ENCODE data around the gene SLBP. TPM values are rescaled to one million over a fixed set of nuclear protein-coding genes. Genes with fewer than 3 reads are reported as not detected.

The SLBP gene
- total RNA-seq, 3 donors from 2014 or later, result 21.9 to 31.7 (median 30.6) TPM

DNA sequence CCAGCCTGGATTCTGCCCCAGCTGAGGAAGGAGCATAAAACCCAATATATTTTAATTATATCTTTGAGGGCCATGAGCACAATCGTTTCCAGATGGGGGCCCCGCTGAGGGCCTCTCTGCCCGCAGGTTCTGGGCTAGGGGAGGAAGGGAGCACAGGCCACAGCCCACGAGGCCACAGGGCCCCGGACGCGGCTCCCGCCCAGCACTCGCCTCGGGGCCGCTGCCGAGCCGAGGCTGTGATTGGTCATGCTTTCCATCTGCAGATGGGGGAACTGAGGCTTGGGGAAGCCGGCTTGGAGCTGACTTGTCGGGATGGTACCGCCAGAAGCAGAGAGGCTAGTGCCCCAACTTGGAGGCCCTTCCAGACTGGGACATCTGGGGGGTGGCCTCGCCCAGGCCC is 43.2 kb upstream of the SLBP start:
- H3K9me3 ChIP-seq, result no peaks in the 10 kb centered on the region
- no peaks in the 10 kb centered on the region for H3K36me3 ChIP-seq (ENCODE audit: low read depth)
- TF ChIP-seq, protein P1, sequence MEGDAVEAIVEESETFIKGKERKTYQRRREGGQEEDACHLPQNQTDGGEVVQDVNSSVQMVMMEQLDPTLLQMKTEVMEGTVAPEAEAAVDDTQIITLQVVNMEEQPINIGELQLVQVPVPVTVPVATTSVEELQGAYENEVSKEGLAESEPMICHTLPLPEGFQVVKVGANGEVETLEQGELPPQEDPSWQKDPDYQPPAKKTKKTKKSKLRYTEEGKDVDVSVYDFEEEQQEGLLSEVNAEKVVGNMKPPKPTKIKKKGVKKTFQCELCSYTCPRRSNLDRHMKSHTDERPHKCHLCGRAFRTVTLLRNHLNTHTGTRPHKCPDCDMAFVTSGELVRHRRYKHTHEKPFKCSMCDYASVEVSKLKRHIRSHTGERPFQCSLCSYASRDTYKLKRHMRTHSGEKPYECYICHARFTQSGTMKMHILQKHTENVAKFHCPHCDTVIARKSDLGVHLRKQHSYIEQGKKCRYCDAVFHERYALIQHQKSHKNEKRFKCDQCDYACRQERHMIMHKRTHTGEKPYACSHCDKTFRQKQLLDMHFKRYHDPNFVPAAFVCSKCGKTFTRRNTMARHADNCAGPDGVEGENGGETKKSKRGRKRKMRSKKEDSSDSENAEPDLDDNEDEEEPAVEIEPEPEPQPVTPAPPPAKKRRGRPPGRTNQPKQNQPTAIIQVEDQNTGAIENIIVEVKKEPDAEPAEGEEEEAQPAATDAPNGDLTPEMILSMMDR (IDR thresholded peaks at IDR 0.05), result no peak
- peaks cover 6% of the 10 kb centered on the region for H3K4me1 ChIP-seq (ENCODE audit: low read depth)
- DNase-seq, result no peak
- no peak overlapping the region for H3K4me3 ChIP-seq
- ATAC-seq, result no peak
- intact Hi-C loops (cut with DNase I, micrococcal nuclease), result loop anchor here in 1 of 2 donors (10.0 kb wide), 1 partner anchor 50 kb away; no protein-coding TSS in a partner anchor

DNA sequence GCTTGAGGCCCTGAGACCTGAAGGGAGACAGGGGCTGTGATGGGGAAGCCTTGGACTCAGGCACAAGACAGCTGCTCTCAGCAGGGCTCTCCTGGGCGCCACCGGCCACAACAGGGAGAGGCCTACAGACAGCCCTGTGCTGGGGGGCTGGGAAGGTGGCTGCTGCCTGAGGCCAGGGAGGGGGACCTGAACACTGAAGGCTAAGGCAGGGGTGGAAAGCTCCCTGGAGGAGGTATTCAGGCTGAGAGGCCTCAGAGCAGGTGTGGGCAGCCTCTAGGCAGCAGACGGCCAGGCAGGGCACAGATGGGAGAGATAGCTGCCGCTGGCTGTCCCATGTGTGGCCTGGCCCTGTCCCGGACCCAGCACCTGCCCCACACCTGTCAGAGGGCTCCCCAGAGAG is 42.2 kb upstream of the SLBP start:
- Histone ChIP-seq H3K4me1 (ENCODE audit: low read depth) (peaks cover 6% of the 10 kb centered on the region), H3K9me3 (no peaks in the 10 kb centered on the region), H3K36me3 (ENCODE audit: low read depth) (no peaks in the 10 kb centered on the region), H3K4me3 (no peak overlapping the region)
- no peak for DNase-seq
- TF ChIP-seq, protein P1 (IDR thresholded peaks at IDR 0.05), result no peak
- ATAC-seq, result no peak
- intact Hi-C loops (cut with DNase I, micrococcal nuclease), result loop anchor here in 1 of 2 donors (10.0 kb wide), 1 partner anchor 50 kb away; no protein-coding TSS in a partner anchor

DNA sequence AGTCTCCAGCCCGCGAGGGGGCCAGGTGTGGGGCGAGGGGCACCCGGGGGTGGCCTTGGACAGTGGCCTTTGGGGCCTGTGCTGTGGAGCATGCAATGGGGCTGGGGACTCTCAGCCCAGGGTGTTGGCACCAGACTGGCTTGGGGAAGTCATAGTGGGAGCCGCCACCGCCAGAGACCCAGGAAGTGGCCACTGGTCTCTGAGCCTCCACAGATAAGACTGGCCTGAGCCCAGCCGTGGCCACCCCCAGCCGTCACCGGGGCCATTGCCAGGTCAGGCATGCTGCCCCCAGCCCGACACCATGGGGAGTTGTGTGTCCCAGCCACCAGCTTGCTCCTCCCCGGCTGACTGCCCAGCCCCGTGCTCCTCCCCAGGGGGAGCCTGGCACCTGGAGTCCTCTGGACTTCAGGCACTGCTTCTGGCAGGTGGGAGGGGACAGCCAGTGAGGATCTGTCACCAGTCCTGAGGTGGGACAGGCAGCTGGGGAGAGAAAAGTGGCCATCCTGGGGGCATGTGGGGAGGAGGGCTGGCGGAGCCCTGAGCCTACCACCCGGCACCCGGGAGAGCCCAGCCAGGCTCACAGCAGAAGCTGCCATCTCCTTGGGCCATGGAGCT is 41.7 kb upstream of the SLBP start:
- intact Hi-C loops (cut with DNase I, micrococcal nuclease), result loop anchor here in 1 of 2 donors (10.0 kb wide), 1 partner anchor 51 kb away; no protein-coding TSS in a partner anchor
- H3K36me3 ChIP-seq (ENCODE audit: low read depth), result no peaks in the 10 kb centered on the region
- DNase-seq, result no peak
- no peaks in the 10 kb centered on the region for H3K9me3 ChIP-seq
- TF ChIP-seq, protein P1 (IDR thresholded peaks at IDR 0.05), result no peak
- H3K4me1 ChIP-seq (ENCODE audit: low read depth), result peaks cover 6% of the 10 kb centered on the region
- no peak overlapping the region for H3K4me3 ChIP-seq
- ATAC-seq, result no peak

DNA sequence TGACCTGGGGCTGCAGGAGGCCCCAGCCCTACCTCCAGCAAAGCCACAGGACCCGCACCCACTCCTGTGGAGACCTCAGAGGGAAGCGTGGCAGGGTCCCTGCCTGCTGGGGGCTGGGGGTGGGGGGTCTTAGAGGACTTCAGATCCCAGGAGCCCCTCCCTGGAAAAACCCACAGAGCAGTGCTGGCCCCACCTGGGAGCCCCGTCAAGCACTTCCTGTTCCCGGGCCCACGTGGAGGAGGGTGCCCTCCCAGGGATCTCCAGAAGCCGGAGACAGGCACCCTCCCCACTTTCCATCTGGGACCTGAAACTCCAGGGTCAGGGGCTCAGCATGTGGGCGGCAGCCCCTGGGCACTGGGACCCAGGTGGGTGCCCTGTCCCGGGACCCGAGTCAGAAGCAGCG is 41.2 kb upstream of the SLBP start:
- TF ChIP-seq, protein P1 (IDR thresholded peaks at IDR 0.05), result no peak
- intact Hi-C loops (cut with DNase I, micrococcal nuclease), result loop anchor here in 1 of 2 donors (10.0 kb wide), 1 partner anchor 52 kb away; no protein-coding TSS in a partner anchor
- DNase-seq (no peak), ATAC-seq (no peak)
- Histone ChIP-seq H3K4me3 (no peak overlapping the region), H3K9me3 (no peaks in the 10 kb centered on the region), H3K36me3 (ENCODE audit: low read depth) (no peaks in the 10 kb centered on the region), H3K4me1 (ENCODE audit: low read depth) (peaks cover 8% of the 10 kb centered on the region)

DNA sequence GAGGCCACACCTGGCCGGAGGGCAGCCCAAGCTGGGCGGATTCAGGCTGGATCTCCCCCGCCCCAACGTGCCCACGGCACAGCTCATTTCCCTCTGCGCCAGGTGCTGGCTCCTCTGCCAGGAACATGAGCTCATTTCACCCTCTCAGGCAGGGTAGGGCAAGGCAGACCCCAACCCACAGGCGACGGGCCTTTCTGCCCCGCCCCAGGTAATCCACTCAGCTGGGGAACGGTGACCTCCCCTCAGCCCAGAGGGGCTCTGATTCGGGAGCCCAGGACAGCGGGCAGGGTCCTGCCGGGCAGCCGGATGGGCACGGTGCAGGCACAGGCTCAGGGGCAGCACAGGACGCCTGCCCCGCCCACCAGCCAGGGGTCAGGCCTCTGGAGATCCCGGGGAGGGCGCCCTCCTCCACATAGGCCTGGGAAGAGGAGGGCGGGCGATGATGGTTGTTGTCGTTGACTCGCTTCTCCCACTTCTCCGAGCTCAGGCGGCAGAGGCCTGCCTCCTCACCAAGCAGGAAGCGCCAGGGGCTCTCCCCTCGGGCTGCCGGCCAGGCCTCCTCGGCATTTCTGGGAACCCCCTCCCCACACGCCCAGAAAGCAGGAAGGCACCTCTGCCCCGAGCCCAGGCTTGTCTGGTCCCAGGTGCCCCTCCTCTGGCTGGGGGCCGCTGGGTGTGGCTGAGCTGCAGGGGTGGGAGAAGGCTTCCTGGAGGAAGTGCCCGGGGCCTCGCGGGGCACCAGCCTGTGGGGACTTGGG is 40.3 kb upstream of the SLBP start:
- peak in 2 of 3 donors; percentile 39 to 57 for DNase-seq

More for the DNA sequence above, 40.3 kb upstream of the SLBP start:
- Histone ChIP-seq H3K36me3 (ENCODE audit: low read depth) (no peaks in the 10 kb centered on the region), H3K4me1 (ENCODE audit: low read depth) (peaks cover 8% of the 10 kb centered on the region), H3K4me3 (no peak overlapping the region), H3K9me3 (no peaks in the 10 kb centered on the region)
- ATAC-seq, result peak; percentile 52
- intact Hi-C loops (cut with DNase I, micrococcal nuclease), result loop anchor here in 1 of 2 donors (10.0 kb wide), 1 partner anchor 52 kb away; no protein-coding TSS in a partner anchor
- TF ChIP-seq, protein P1 (IDR thresholded peaks at IDR 0.05), result no peak
